KMS-11 (cell line): Measurements from ENCODE around the gene HIRIP3.
A peak's percentile ranks its signal among the peaks of the same experiment; 100 is the strongest.
"Not testable (repeated sequence)": the region's sequence is repeated elsewhere in the genome, so short reads cannot be mapped to it uniquely, and the experiment has no call there.

Source experiments
- H2AFZ ChIP-seq: fragments of 200-600 bp; sonication (generic); 2 replicates; pipeline ENCODE4 v1.6.1; 2016; ENCODE audit warnings: antibody characterized with exemption, mixed run types, low read depth
- H3K27ac ChIP-seq: fragments of 200-600 bp; sonication (generic); 2 replicates; pipeline ENCODE4 v1.6.1; 2016; ENCODE audit warnings: mild to moderate bottlenecking, mixed run types
- H3K27me3 ChIP-seq: fragments of 200-600 bp; sonication (generic); 2 replicates; pipeline ENCODE4 v1.6.1; 2017; ENCODE audit warnings: mild to moderate bottlenecking, low read depth, mixed run types, moderate library complexity; ENCODE audit not compliant: insufficient read depth
- H3K36me3 ChIP-seq: fragments of 200-600 bp; sonication (generic); 2 replicates; pipeline ENCODE4 v1.6.1; 2017; ENCODE audit warnings: mild to moderate bottlenecking, mixed run types; ENCODE audit not compliant: insufficient read depth
- H3K4me1 ChIP-seq: fragments of 200-600 bp; sonication (generic); 2 replicates; pipeline ENCODE4 v1.6.1; 2016; ENCODE audit warnings: mild to moderate bottlenecking, low read depth, mixed run types; ENCODE audit not compliant: poor library complexity, severe bottlenecking
- H3K4me2 ChIP-seq: fragments of 200-600 bp; sonication (generic); 2 replicates; pipeline ENCODE4 v1.7.0; 2016; ENCODE audit warnings: mild to moderate bottlenecking, mixed run types
- H3K4me3 ChIP-seq: fragments of 200-600 bp; sonication (generic); IDR thresholded peaks from 2 replicates; pipeline ENCODE4 v1.6.1; 2017; ENCODE audit warnings: low read depth, low read length, mixed read lengths; ENCODE audit not compliant: insufficient read depth
- H3K79me2 ChIP-seq: fragments of 200-600 bp; sonication (generic); 2 replicates; pipeline ENCODE4 v1.6.1; 2016; ENCODE audit warnings: low read depth, mixed run types; ENCODE audit not compliant: insufficient read depth
- H3K9ac ChIP-seq: fragments of 200-600 bp; sonication (generic); 2 replicates; pipeline ENCODE4 v1.6.1; 2016; ENCODE audit warnings: mild to moderate bottlenecking, mixed run types
- H4K20me1 ChIP-seq: fragments of 200-600 bp; sonication (generic); 2 replicates; pipeline ENCODE4 v1.6.1; 2016; ENCODE audit warnings: mild to moderate bottlenecking, mixed run types; ENCODE audit not compliant: insufficient read depth
- CTCF ChIP-seq: fragments of 200-600 bp; sonication (generic); conservative IDR thresholded peaks from 2 replicates; pipeline ENCODE4 v1.6.1; 2017; ENCODE audit warnings: low read depth, mild to moderate bottlenecking, antibody characterized with exemption, low read length, moderate library complexity, mixed read lengths

The HIRIP3 gene

GRCh38 chr16:29962344-29962994 lies 32.9 kb downstream of the HIRIP3 start:
- no peaks in the 10 kb centered on the region for H3K36me3 ChIP-seq
- H3K27ac ChIP-seq, result no peak overlapping the region
- H3K4me1 ChIP-seq, result peaks cover 16% of the 10 kb centered on the region
- no peak for TF ChIP-seq CTCF
- no peaks in the 10 kb centered on the region for H3K79me2 ChIP-seq
- H3K4me2 ChIP-seq, result peak overlapping the region; percentile 92
- peak overlapping the region; percentile 42; the same call in 1 of the 2 replicates for H3K9ac ChIP-seq
- H3K27me3 ChIP-seq, result no peaks in the 10 kb centered on the region
- no peaks in the 10 kb centered on the region for H4K20me1 ChIP-seq
- peak overlapping the region; percentile 25 for H3K4me3 ChIP-seq
- H2AFZ ChIP-seq, result peak overlapping the region; percentile 98

GRCh38 chr16:29961479-29962343 lies 33.7 kb downstream of the HIRIP3 start, which contains the start of gene TMEM219:
Gene TMEM219, plus strand, starts transcription at chr16:29962079. Its CDS starts 1,065 bp downstream, at chr16:29963144.
- peak within 1 kb of the TSS; percentile 5; the same call in 1 of the 2 replicates for H3K27ac ChIP-seq
- peaks cover 16% of the 10 kb centered on the region for H3K4me1 ChIP-seq
- H3K4me2 ChIP-seq, result peak within 1 kb of the TSS; percentile 92
- H3K36me3 ChIP-seq, result no peaks in the 10 kb centered on the region
- H4K20me1 ChIP-seq, result no peaks in the 10 kb centered on the region
- peak within 1 kb of the TSS; percentile 42; the same call in 1 of the 2 replicates for H3K9ac ChIP-seq
- H3K27me3 ChIP-seq, result no peaks in the 10 kb centered on the region
- H3K79me2 ChIP-seq, result no peaks in the 10 kb centered on the region
- H3K4me3 ChIP-seq, result peak within 1 kb of the TSS; percentile 42
- peak; percentile 34; the same call in 1 of the 2 replicates for TF ChIP-seq CTCF
- H2AFZ ChIP-seq, result peak within 1 kb of the TSS; percentile 98

GRCh38 chr16:29961127-29961478 lies 34.3 kb downstream of the HIRIP3 start:
- Histone ChIP-seq H4K20me1 (no peaks in the 10 kb centered on the region), H3K4me1 (peaks cover 16% of the 10 kb centered on the region), H3K4me3 (peak overlapping the region; percentile 42), H3K27me3 (no peaks in the 10 kb centered on the region), H2AFZ (peak overlapping the region; percentile 98), H3K36me3 (no peaks in the 10 kb centered on the region), H3K9ac (peak overlapping the region; percentile 42; the same call in 1 of the 2 replicates), H3K27ac (peak overlapping the region; percentile 5; the same call in 1 of the 2 replicates), H3K4me2 (peak overlapping the region; percentile 92), H3K79me2 (no peaks in the 10 kb centered on the region)
- no peak for TF ChIP-seq CTCF

- H3K27me3 ChIP-seq, H3K9ac ChIP-seq, H3K27ac ChIP-seq, H3K79me2 ChIP-seq, H3K4me3 ChIP-seq, H4K20me1 ChIP-seq, H3K4me2 ChIP-seq, H2AFZ ChIP-seq, H3K36me3 ChIP-seq: not testable (repeated sequence)
- H3K4me1 ChIP-seq, result peaks cover 16% of the 10 kb centered on the region
Measured at GRCh38 chr16:29959821-29960220, 35.6 kb downstream of the HIRIP3 start.
